ENCODE data around the gene CPD.

GRCh38 chr17:30414486-30414885 lies 35.8 kb downstream of the CPD start:
- TF ChIP-seq EZH2 (IDR thresholded peaks at IDR 0.05) (no peak), POLR2AphosphoS5 (IDR thresholded peaks at IDR 0.05; ENCODE audit: borderline replicate concordance, low read depth, low read length) (no peak)

All from SK-N-MC (cell line).